ENCODE data around the gene TBC1D2. TPM values are rescaled to one million over a fixed set of nuclear protein-coding genes. Genes with fewer than 3 reads are reported as not detected.

TBC1D2 gene
- total and polyA plus RNA-seq, 2 of the 13 experiments (the other 11 are each of a cell fraction or from before 2014, with no cell fraction given): 2.0 to 2.8 TPM

GRCh38 chr9:98176391-98177259 lies 78.8 kb downstream of the TBC1D2 start (continued):
- TF ChIP-seq ZBTB46 (CRISPR knock-in tag; IDR thresholded peaks at IDR 0.05; ENCODE audit: borderline replicate concordance) (no peak), AGO1 (IDR thresholded peaks at IDR 0.05; ENCODE audit: low read depth, low read length, poor library complexity, severe bottlenecking) (no peak), KAT8 (CRISPR knock-in tag; IDR thresholded peaks at IDR 0.05) (no peak), ATF6 (CRISPR knock-in tag; conservative IDR thresholded peaks at IDR 0.05) (no peak), RAD51 (IDR thresholded peaks at IDR 0.05; ENCODE audit: borderline replicate concordance) (no peak), XBP1 (CRISPR knock-in tag; IDR thresholded peaks at IDR 0.05) (no peak), NR2F6 (IDR thresholded peaks at IDR 0.05) (peak; percentile 50; the same call in 1 of the 2 replicates), NR2F6 (CRISPR knock-in tag; IDR thresholded peaks at IDR 0.05) (no peak), SOX6 (IDR thresholded peaks at IDR 0.05) (no peak), SOX6 (CRISPR knock-in tag; IDR thresholded peaks at IDR 0.05) (peak; percentile 55), ZFP62 (CRISPR knock-in tag; IDR thresholded peaks at IDR 0.05) (no peak), MATR3 (CRISPR knock-in tag; IDR thresholded peaks at IDR 0.05) (no peak), PHF21A (CRISPR knock-in tag; IDR thresholded peaks at IDR 0.05) (peak; percentile 67)
- TF ChIP-seq, protein P1, sequence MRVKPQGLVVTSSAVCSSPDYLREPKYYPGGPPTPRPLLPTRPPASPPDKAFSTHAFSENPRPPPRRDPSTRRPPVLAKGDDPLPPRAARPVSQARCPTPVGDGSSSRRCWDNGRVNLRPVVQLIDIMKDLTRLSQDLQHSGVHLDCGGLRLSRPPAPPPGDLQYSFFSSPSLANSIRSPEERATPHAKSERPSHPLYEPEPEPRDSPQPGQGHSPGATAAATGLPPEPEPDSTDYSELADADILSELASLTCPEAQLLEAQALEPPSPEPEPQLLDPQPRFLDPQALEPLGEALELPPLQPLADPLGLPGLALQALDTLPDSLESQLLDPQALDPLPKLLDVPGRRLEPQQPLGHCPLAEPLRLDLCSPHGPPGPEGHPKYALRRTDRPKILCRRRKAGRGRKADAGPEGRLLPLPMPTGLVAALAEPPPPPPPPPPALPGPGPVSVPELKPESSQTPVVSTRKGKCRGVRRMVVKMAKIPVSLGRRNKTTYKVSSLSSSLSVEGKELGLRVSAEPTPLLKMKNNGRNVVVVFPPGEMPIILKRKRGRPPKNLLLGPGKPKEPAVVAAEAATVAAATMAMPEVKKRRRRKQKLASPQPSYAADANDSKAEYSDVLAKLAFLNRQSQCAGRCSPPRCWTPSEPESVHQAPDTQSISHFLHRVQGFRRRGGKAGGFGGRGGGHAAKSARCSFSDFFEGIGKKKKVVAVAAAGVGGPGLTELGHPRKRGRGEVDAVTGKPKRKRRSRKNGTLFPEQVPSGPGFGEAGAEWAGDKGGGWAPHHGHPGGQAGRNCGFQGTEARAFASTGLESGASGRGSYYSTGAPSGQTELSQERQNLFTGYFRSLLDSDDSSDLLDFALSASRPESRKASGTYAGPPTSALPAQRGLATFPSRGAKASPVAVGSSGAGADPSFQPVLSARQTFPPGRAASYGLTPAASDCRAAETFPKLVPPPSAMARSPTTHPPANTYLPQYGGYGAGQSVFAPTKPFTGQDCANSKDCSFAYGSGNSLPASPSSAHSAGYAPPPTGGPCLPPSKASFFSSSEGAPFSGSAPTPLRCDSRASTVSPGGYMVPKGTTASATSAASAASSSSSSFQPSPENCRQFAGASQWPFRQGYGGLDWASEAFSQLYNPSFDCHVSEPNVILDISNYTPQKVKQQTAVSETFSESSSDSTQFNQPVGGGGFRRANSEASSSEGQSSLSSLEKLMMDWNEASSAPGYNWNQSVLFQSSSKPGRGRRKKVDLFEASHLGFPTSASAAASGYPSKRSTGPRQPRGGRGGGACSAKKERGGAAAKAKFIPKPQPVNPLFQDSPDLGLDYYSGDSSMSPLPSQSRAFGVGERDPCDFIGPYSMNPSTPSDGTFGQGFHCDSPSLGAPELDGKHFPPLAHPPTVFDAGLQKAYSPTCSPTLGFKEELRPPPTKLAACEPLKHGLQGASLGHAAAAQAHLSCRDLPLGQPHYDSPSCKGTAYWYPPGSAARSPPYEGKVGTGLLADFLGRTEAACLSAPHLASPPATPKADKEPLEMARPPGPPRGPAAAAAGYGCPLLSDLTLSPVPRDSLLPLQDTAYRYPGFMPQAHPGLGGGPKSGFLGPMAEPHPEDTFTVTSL (CRISPR knock-in tag; IDR thresholded peaks at IDR 0.05; ENCODE audit: borderline replicate concordance): no peak
- TF ChIP-seq, protein P2, sequence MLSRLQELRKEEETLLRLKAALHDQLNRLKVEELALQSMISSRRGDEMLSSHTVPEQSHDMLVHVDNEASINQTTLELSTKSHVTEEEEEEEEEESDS (CRISPR knock-in tag; IDR thresholded peaks at IDR 0.05; ENCODE audit: borderline replicate concordance): no peak
- TF ChIP-seq, protein P3, sequence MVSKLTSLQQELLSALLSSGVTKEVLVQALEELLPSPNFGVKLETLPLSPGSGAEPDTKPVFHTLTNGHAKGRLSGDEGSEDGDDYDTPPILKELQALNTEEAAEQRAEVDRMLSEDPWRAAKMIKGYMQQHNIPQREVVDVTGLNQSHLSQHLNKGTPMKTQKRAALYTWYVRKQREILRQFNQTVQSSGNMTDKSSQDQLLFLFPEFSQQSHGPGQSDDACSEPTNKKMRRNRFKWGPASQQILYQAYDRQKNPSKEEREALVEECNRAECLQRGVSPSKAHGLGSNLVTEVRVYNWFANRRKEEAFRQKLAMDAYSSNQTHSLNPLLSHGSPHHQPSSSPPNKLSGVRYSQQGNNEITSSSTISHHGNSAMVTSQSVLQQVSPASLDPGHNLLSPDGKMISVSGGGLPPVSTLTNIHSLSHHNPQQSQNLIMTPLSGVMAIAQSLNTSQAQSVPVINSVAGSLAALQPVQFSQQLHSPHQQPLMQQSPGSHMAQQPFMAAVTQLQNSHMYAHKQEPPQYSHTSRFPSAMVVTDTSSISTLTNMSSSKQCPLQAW (CRISPR knock-in tag; IDR thresholded peaks at IDR 0.05): no peak
- TF ChIP-seq, protein P4, sequence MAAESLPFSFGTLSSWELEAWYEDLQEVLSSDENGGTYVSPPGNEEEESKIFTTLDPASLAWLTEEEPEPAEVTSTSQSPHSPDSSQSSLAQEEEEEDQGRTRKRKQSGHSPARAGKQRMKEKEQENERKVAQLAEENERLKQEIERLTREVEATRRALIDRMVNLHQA (CRISPR knock-in tag; IDR thresholded peaks at IDR 0.05): no peak

All from HepG2 (cell line).